Measurements from ENCODE around the gene LMTK3.

The LMTK3 gene

GRCh38 chr19:48471836-48472235 is 39.8 kb downstream of the LMTK3 start:
- no peak for DNase-seq (ENCODE audit: low spot score)

GRCh38 chr19:48470856-48471255 is 40.8 kb downstream of the LMTK3 start:
- no peak for DNase-seq (ENCODE audit: low spot score)

- DNase-seq (ENCODE audit: low spot score) = no peak
Observed at GRCh38 chr19:48469934-48470680, 41.5 kb downstream of the LMTK3 start.

- peak; percentile 76 for DNase-seq (ENCODE audit: low spot score)
Observed at GRCh38 chr19:48469289-48469881, 42.2 kb downstream of the LMTK3 start, which contains the start of gene CYTH2. CYTH2 (plus strand) TSS chr19:48469369; CDS start chr19:48469508, 139 bp downstream.

GRCh38 chr19:48468772-48469288 is 42.8 kb downstream of the LMTK3 start:
- peak; percentile 100 for DNase-seq (ENCODE audit: low spot score)

- peak; percentile 46 for DNase-seq (ENCODE audit: low spot score)
Observed at GRCh38 chr19:48466561-48467325, 44.9 kb downstream of the LMTK3 start.

- DNase-seq (ENCODE audit: low spot score) = no peak
Observed at GRCh38 chr19:48465215-48465614, 46.4 kb downstream of the LMTK3 start.

- DNase-seq (ENCODE audit: low spot score) = no peak
Observed at GRCh38 chr19:48461982-48462655, 49.5 kb downstream of the LMTK3 start.

- no peak for DNase-seq (ENCODE audit: low spot score)
Observed at GRCh38 chr19:48461651-48461981, 50.0 kb downstream of the LMTK3 start.

- DNase-seq (ENCODE audit: low spot score) = no peak
Observed at GRCh38 chr19:48458016-48458415, 53.6 kb downstream of the LMTK3 start.

- DNase-seq (ENCODE audit: low spot score) = no peak
Observed at GRCh38 chr19:48456864-48457263, 54.8 kb downstream of the LMTK3 start.

GRCh38 chr19:48455908-48456562 is 55.6 kb downstream of the LMTK3 start:
- DNase-seq (ENCODE audit: low spot score) = no peak

GRCh38 chr19:48455171-48455907 is 56.3 kb downstream of the LMTK3 start, which contains the start of gene KCNJ14:
KCNJ14 (plus strand) TSS chr19:48455574; CDS start chr19:48461725, 6,151 bp downstream.
- no peak for DNase-seq (ENCODE audit: low spot score)

- no peak for DNase-seq (ENCODE audit: low spot score)
Observed at GRCh38 chr19:48454150-48454730, 57.4 kb downstream of the LMTK3 start.

- DNase-seq (ENCODE audit: low spot score) = no peak
Observed at GRCh38 chr19:48452289-48453190, 59.1 kb downstream of the LMTK3 start.

- no peak for DNase-seq (ENCODE audit: low spot score)
Observed at GRCh38 chr19:48451624-48452023, 60.0 kb downstream of the LMTK3 start.

GRCh38 chr19:48450863-48451262 is 60.8 kb downstream of the LMTK3 start:
- no peak for DNase-seq (ENCODE audit: low spot score)

GRCh38 chr19:48450441-48450840 is 61.2 kb downstream of the LMTK3 start:
- no peak for DNase-seq (ENCODE audit: low spot score)

- no peak for DNase-seq (ENCODE audit: low spot score)
Observed at GRCh38 chr19:48448563-48448962, 63.1 kb downstream of the LMTK3 start.
